ENCODE measurements around the gene TST. TPM values are rescaled to one million over a fixed set of nuclear protein-coding genes. Genes with fewer than 3 reads are reported as not detected.

The TST gene
- polyA plus RNA-seq (2012; ENCODE audit: insufficient read depth, insufficient read length), result 6.1 TPM

- DNase-seq (ENCODE audit: low read depth, low spot score), result peak; percentile 14
- H3K4me3 ChIP-seq (ENCODE audit: low read length), result peak within 1 kb of the TSS; percentile 91
These were observed at the start of gene TST, which contains the start of gene MPST for GRCh38 chr22:37019309-37020191. TSS of gene TST (minus strand) at chr22:37019447. CDS start at chr22:37018732, 715 bp downstream. TSS of gene MPST (plus strand) at chr22:37019742. CDS start at chr22:37019837, 95 bp downstream.

GRCh38 chr22:37068859-37069258 is 49.6 kb upstream of the TST start:
- no peak for DNase-seq (ENCODE audit: low read depth, low spot score)
- no peak overlapping the region for H3K4me3 ChIP-seq (ENCODE audit: low read length)

GRCh38 chr22:37067428-37067827 is 48.2 kb upstream of the TST start:
- no peak for DNase-seq (ENCODE audit: low read depth, low spot score)

GRCh38 chr22:37065961-37066360 is 46.7 kb upstream of the TST start:
- H3K4me3 ChIP-seq (ENCODE audit: low read length), result no peak overlapping the region
- DNase-seq (ENCODE audit: low read depth, low spot score), result no peak

More at GRCh38 chr22:37067428-37067827, 48.2 kb upstream of the TST start:
- no peak overlapping the region for H3K4me3 ChIP-seq (ENCODE audit: low read length)

GRCh38 chr22:37065180-37065579 is 45.9 kb upstream of the TST start:
- DNase-seq (ENCODE audit: low read depth, low spot score), result no peak
- no peak overlapping the region for H3K4me3 ChIP-seq (ENCODE audit: low read length)

GRCh38 chr22:37064553-37064952 is 45.3 kb upstream of the TST start:
- H3K4me3 ChIP-seq (ENCODE audit: low read length), result no peak overlapping the region
- no peak for DNase-seq (ENCODE audit: low read depth, low spot score)

- no peak overlapping the region for H3K4me3 ChIP-seq (ENCODE audit: low read length)
- DNase-seq (ENCODE audit: low read depth, low spot score), result peak; percentile 57
These were observed 44.5 kb upstream of the TST start for GRCh38 chr22:37063431-37064420.

GRCh38 chr22:37062702-37063381 is 43.6 kb upstream of the TST start:
- DNase-seq (ENCODE audit: low read depth, low spot score), result no peak
- no peak overlapping the region for H3K4me3 ChIP-seq (ENCODE audit: low read length)

GRCh38 chr22:37062376-37062675 is 43.1 kb upstream of the TST start:
- DNase-seq (ENCODE audit: low read depth, low spot score), result no peak
- H3K4me3 ChIP-seq (ENCODE audit: low read length), result no peak overlapping the region

- no peak overlapping the region for H3K4me3 ChIP-seq (ENCODE audit: low read length)
- DNase-seq (ENCODE audit: low read depth, low spot score), result no peak
These were observed 42.5 kb upstream of the TST start for GRCh38 chr22:37061611-37062375.

- no peak for DNase-seq (ENCODE audit: low read depth, low spot score)
- H3K4me3 ChIP-seq (ENCODE audit: low read length), result no peak overlapping the region
These were observed 41.8 kb upstream of the TST start for GRCh38 chr22:37060801-37061610.

- no peak for DNase-seq (ENCODE audit: low read depth, low spot score)
- H3K4me3 ChIP-seq (ENCODE audit: low read length), result no peak overlapping the region
These were observed 40.7 kb upstream of the TST start for GRCh38 chr22:37059876-37060449.

GRCh38 chr22:37058917-37059701 is 39.9 kb upstream of the TST start:
- DNase-seq (ENCODE audit: low read depth, low spot score), result no peak
- no peak overlapping the region for H3K4me3 ChIP-seq (ENCODE audit: low read length)

GRCh38 chr22:37057796-37058510 is 38.7 kb upstream of the TST start:
- DNase-seq (ENCODE audit: low read depth, low spot score), result no peak
- H3K4me3 ChIP-seq (ENCODE audit: low read length), result no peak overlapping the region

- no peak for DNase-seq (ENCODE audit: low read depth, low spot score)
- no peak overlapping the region for H3K4me3 ChIP-seq (ENCODE audit: low read length)
These were observed 38.0 kb upstream of the TST start for GRCh38 chr22:37057226-37057625.

- no peak for DNase-seq (ENCODE audit: low read depth, low spot score)
- H3K4me3 ChIP-seq (ENCODE audit: low read length), result no peak overlapping the region
These were observed 37.0 kb upstream of the TST start for GRCh38 chr22:37056246-37056645.
